CD4-positive, alpha-beta T cell (primary cell): ENCODE results near the gene MIDN. TPM values are rescaled to one million over a fixed set of nuclear protein-coding genes. Genes with fewer than 3 reads are reported as not detected.

ENCODE experiments used
- ATAC-seq: fragments of 200-7000 bp; cut with Tn5 transposase; one replicate; pipeline ENCODE4 v1.10.0; 2022; ENCODE audit warnings: mild to moderate bottlenecking; ENCODE audit not compliant: poor library complexity
- CTCF ChIA-PET: fragments of 350-600 bp; sonication (Branson Sonifier 250); formaldehyde crosslinking; loops from one replicate; lab custom pipeline; 2021; ENCODE audit warnings: antibody characterized with exemption, inconsistent platforms; lab: Charles Lee
- POLR2A ChIA-PET: fragments of 350-600 bp; sonication (Branson Sonifier 250); formaldehyde crosslinking; loops from one replicate; lab custom pipeline; 2021; ENCODE audit warnings: antibody characterized with exemption, inconsistent platforms; lab: Charles Lee
- DNase-seq, 14 experiments: peaks; one replicate each; pipeline ENCODE4 v3.0.0-alpha.2; 2013 to 2020; ENCODE audit warnings: mixed read lengths in 2 of 14
- H3K27ac ChIP-seq, 2 donors: one replicate each; pipeline versions ENCODE4 v1.5.1 to v1.7.0; 2013; ENCODE audit warnings: low read length in 2 of 2, low read depth in 1 of 2, mild to moderate bottlenecking in 1 of 2
- H3K27me3 ChIP-seq, 2 experiments: 1 replicate in 1 of 2; 2 replicates in 1 of 2; pipeline versions ENCODE4 v1.6.1 to v1.7.0; 2013; ENCODE audit warnings: low read length in 2 of 2, control low read depth in 1 of 2, mild to moderate bottlenecking in 1 of 2, moderate library complexity in 1 of 2; ENCODE audit not compliant: insufficient read depth in 2 of 2, control insufficient read depth in 1 of 2
- H3K36me3 ChIP-seq: one replicate; pipeline ENCODE4 v1.6.1; 2013; ENCODE audit warnings: low read length, control low read depth; ENCODE audit not compliant: insufficient read depth
- H3K4me1 ChIP-seq: one replicate; pipeline ENCODE4 v1.6.1; 2013; ENCODE audit warnings: low read length, control low read depth; ENCODE audit not compliant: insufficient read depth
- H3K4me3 ChIP-seq: one replicate; pipeline ENCODE4 v1.5.1; 2013; ENCODE audit warnings: mild to moderate bottlenecking, low read length, moderate library complexity
- H3K9me3 ChIP-seq, 2 experiments: 1 replicate in 1 of 2; 2 replicates in 1 of 2; pipeline versions ENCODE4 v1.6.1 to v1.7.0; 2013; ENCODE audit warnings: low read length in 2 of 2, mild to moderate bottlenecking in 2 of 2, control low read depth in 1 of 2, moderate library complexity in 1 of 2; ENCODE audit not compliant: control insufficient read depth in 1 of 2, insufficient read depth in 1 of 2
- H3K27ac Mint-ChIP-seq: one replicate; pipeline ENCODE4 v1.8.0; 2020; ENCODE audit warnings: mixed read lengths
- H3K27me3 Mint-ChIP-seq: one replicate; pipeline ENCODE4 v1.8.0; 2021; ENCODE audit warnings: mixed read lengths
- H3K36me3 Mint-ChIP-seq: one replicate; pipeline ENCODE4 v1.8.0; 2021; ENCODE audit warnings: low read depth, mixed read lengths
- H3K4me1 Mint-ChIP-seq: one replicate; pipeline ENCODE4 v1.8.0; 2021; ENCODE audit warnings: low read depth, mixed read lengths
- H3K4me3 Mint-ChIP-seq: one replicate; pipeline ENCODE4 v1.8.0; 2020; ENCODE audit warnings: mild to moderate bottlenecking, mixed read lengths
- H3K9me3 Mint-ChIP-seq: one replicate; pipeline ENCODE4 v1.8.0; 2020; ENCODE audit warnings: mixed read lengths
- CTCF ChIP-seq: fragments of 200-600 bp; IDR thresholded peaks from one replicate; pipeline ENCODE4 v1.8.0; 2022; ENCODE audit warnings: antibody characterized with exemption, mild to moderate bottlenecking
- intact Hi-C, 2 experiments: fragments of 100-400 bp; cut with DNase I in 1 of 2; cut with micrococcal nuclease in 1 of 2; formaldehyde crosslinking; loops; one replicate each; pipeline versions ENCODE4 v1.15.1 to v1.9.0; 2023 to 2025; cut with DNase I, micrococcal nuclease
- total RNA-seq, 174 experiments: library from RNA in 2 of 174; stranded (reverse) in 2 of 174; gene quantifications; one replicate each; pipeline ENCODE4 v1.2.3 and lab custom pipeline; 2021 to 2026

MIDN gene
- total RNA-seq, 2 experiments from 2014 or later = 214 to 228 TPM

- no peaks in the 10 kb centered on the region for H3K27me3 Mint-ChIP-seq
- Histone ChIP-seq H3K4me1 (no peaks in the 10 kb centered on the region), H3K9me3 (no peaks in the 10 kb centered on the region), H3K36me3 (no peaks in the 10 kb centered on the region), H3K27me3 (no peaks in the 10 kb centered on the region), H3K27ac (no peak overlapping the region), H3K4me3 (no peak overlapping the region)
- no peak overlapping the region for H3K4me3 Mint-ChIP-seq
- CTCF ChIA-PET = no interaction called here
- H3K27ac Mint-ChIP-seq = no peak overlapping the region
- TF ChIP-seq CTCF = no peak
- no peaks in the 10 kb centered on the region for H3K4me1 Mint-ChIP-seq
- no peaks in the 10 kb centered on the region for H3K36me3 Mint-ChIP-seq
- H3K9me3 Mint-ChIP-seq = no peaks in the 10 kb centered on the region
- ATAC-seq = no peak
- no peak for DNase-seq
- POLR2A ChIA-PET = no interaction called here
- intact Hi-C loops = no loop called here
These were observed 59.4 kb downstream of the MIDN start for GRCh38 chr19:1307755-1308303.

- TF ChIP-seq CTCF = no peak
- Histone ChIP-seq H3K4me3 (no peak overlapping the region), H3K9me3 (peaks cover 0 to under 1% of the 10 kb centered on the region in 2 experiments), H3K4me1 (no peaks in the 10 kb centered on the region), H3K36me3 (no peaks in the 10 kb centered on the region), H3K27ac (no peak overlapping the region), H3K27me3 (peaks cover 0 to 3% of the 10 kb centered on the region in 2 experiments)
- intact Hi-C loops = no loop called here
- DNase-seq = no peak
- no peaks in the 10 kb centered on the region for H3K9me3 Mint-ChIP-seq
- H3K36me3 Mint-ChIP-seq = no peaks in the 10 kb centered on the region
- no peak overlapping the region for H3K27ac Mint-ChIP-seq
- no peak overlapping the region for H3K4me3 Mint-ChIP-seq
- H3K27me3 Mint-ChIP-seq = no peaks in the 10 kb centered on the region
- POLR2A ChIA-PET = no interaction called here
- ATAC-seq = no peak
- H3K4me1 Mint-ChIP-seq = no peaks in the 10 kb centered on the region
- CTCF ChIA-PET = no interaction called here
These were observed 60.3 kb downstream of the MIDN start for GRCh38 chr19:1308718-1309117.

Other genes with a start within 250 kb of the MIDN start
- under 1 TPM; 0.17 to 0.22 TPM for gene GRIN3B, start 248.2 kb upstream of the MIDN start, total RNA-seq
- gene TMEM259, start 227.5 kb upstream of the MIDN start, total RNA-seq = 100 to 1,000 TPM; 388 to 390 TPM
- gene RNU6-2, start 227.1 kb upstream of the MIDN start, total RNA-seq = not detected
- 100 to 1,000 TPM; 307 to 318 TPM for gene CNN2, start 222.0 kb upstream of the MIDN start, total RNA-seq
- 100 to 1,000 TPM; 114 to 118 TPM for gene ABCA7, start 208.5 kb upstream of the MIDN start, total RNA-seq
- gene ARHGAP45, start 181.4 kb upstream of the MIDN start, total RNA-seq = 100 to 1,000 TPM; 861 to 878 TPM
- gene POLR2E, start 153.2 kb upstream of the MIDN start, total RNA-seq = 10 to 100 TPM; 45.8 to 49.0 TPM
- 100 to 1,000 TPM; 174 to 175 TPM for gene GPX4, start 144.6 kb upstream of the MIDN start, total RNA-seq
- 100 to 1,000 TPM; 126 to 137 TPM for gene SBNO2, start 74.3 kb upstream of the MIDN start, total RNA-seq
- gene STK11, start 42.8 kb upstream of the MIDN start, total RNA-seq = 10 to 100 TPM; 49.7 to 53.0 TPM
- under 1 TPM in 1 of 2 experiments, not detected in 1; 0.22 TPM for gene CBARP, start 10.6 kb upstream of the MIDN start, total RNA-seq
- gene ATP5F1D, start 6.8 kb upstream of the MIDN start, total RNA-seq = 10 to 100 TPM; 77.6 to 92.6 TPM
- 100 to 1,000 TPM; 614 to 628 TPM for gene CIRBP, start 20.7 kb downstream of the MIDN start, total RNA-seq
- 10 to 100 TPM; 32.0 to 38.3 TPM for gene FAM174C, start 26.9 kb downstream of the MIDN start, total RNA-seq
- not detected for gene EFNA2, start 37.3 kb downstream of the MIDN start, total RNA-seq
- gene NDUFS7, start 135.3 kb downstream of the MIDN start, total RNA-seq = 10 to 100 TPM; 40.0 to 42.6 TPM
- gene GAMT, start 153.0 kb downstream of the MIDN start, total RNA-seq = 10 to 100 TPM; 11.0 to 13.0 TPM
- 100 to 1,000 TPM; 128 to 133 TPM for gene DAZAP1, start 159.0 kb downstream of the MIDN start, total RNA-seq
- gene RPS15, start 189.8 kb downstream of the MIDN start, total RNA-seq = 1,000 to 10,000 TPM; 2,193 to 2,200 TPM
- gene APC2, start 201.5 kb downstream of the MIDN start, total RNA-seq = under 1 TPM; 0.20 to 0.30 TPM
- 10 to 100 TPM; 14.9 to 15.8 TPM for gene C19orf25, start 230.6 kb downstream of the MIDN start, total RNA-seq
- gene PCSK4, start 241.8 kb downstream of the MIDN start, total RNA-seq = 1 to 10 TPM; 4.2 to 5.2 TPM
- 1 to 10 TPM; 2.2 to 2.8 TPM for gene REEP6, start 242.6 kb downstream of the MIDN start, total RNA-seq